ENCODE measurements around the gene AKAP1.

AKAP1 gene

GRCh38 chr17:57143361-57143760 lies 58.3 kb downstream of the AKAP1 start:
- H3K4me1 ChIP-seq, result no peaks in the 10 kb centered on the region
- H3K4me3 ChIP-seq (ENCODE audit: low read depth, low read length), result no peak overlapping the region
- H3K36me3 ChIP-seq, result no peaks in the 10 kb centered on the region
- no peaks in the 10 kb centered on the region for H3K27me3 ChIP-seq
- DNase-seq, result no peak
- H3K9me3 ChIP-seq, result no peaks in the 10 kb centered on the region
- no peak for TF ChIP-seq CTCF (IDR thresholded peaks at IDR 0.05; ENCODE audit: low read depth, low read length)

DNA sequence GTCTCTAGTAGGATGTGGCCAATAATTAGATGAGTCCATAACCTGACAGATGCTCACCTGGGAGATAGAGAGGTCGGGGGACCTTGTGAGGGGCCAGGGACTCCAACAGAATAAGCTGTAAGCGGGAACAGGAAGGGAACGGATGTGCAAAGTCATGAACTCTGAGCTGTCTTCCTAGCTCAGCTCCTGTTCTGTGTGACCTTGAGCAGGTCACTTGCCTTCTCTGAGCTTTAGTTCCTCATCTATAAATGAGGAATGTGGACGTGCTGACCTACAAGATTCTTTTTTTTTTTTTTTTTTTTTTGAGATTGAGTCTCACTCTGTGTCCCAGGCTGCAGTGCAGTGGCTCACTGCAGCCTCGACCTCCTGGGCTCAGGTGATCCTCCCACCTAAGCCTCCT lies 58.9 kb downstream of the AKAP1 start:
- Histone ChIP-seq H3K4me1 (no peaks in the 10 kb centered on the region), H3K9me3 (no peaks in the 10 kb centered on the region; the same call in 1 of the 2 replicates), H3K4me3 (ENCODE audit: low read depth, low read length) (no peak overlapping the region), H3K36me3 (no peaks in the 10 kb centered on the region), H3K27me3 (no peaks in the 10 kb centered on the region)
- DNase-seq, result no peak
- no peak for TF ChIP-seq CTCF (IDR thresholded peaks at IDR 0.05; ENCODE audit: low read depth, low read length)

DNA sequence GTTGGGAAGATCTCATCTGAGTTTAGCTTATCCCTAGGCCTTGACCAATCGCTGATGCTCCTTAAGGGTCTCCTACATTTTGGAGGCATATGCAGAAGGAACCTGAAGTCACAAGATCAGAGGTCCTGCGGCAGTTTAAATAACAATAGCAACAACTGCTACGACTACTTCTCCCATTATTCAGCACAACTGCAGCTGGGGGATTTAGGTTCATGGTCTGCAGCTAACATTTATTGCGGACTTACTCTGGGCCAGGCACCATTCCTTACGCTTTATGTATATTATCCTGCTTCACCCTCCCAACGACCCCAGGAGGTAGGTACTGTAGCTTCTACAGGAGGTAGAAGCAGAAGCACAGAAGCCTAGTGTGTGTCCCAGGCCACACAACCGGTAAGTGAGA lies 59.5 kb downstream of the AKAP1 start:
- no peak overlapping the region for H3K4me3 ChIP-seq (ENCODE audit: low read depth, low read length)
- TF ChIP-seq CTCF (IDR thresholded peaks at IDR 0.05; ENCODE audit: low read depth, low read length), result no peak

GRCh38 chr17:57145347-57145746 lies 60.3 kb downstream of the AKAP1 start:
- no peaks in the 10 kb centered on the region; the same call in 1 of the 2 replicates for H3K9me3 ChIP-seq
- H3K27me3 ChIP-seq, result no peaks in the 10 kb centered on the region
- no peak for DNase-seq
- TF ChIP-seq CTCF (IDR thresholded peaks at IDR 0.05; ENCODE audit: low read depth, low read length), result no peak
- no peaks in the 10 kb centered on the region for H3K4me1 ChIP-seq
- H3K4me3 ChIP-seq (ENCODE audit: low read depth, low read length), result no peak overlapping the region
- no peaks in the 10 kb centered on the region for H3K36me3 ChIP-seq

More for the DNA sequence above, 59.5 kb downstream of the AKAP1 start:
- no peaks in the 10 kb centered on the region for H3K27me3 ChIP-seq
- no peaks in the 10 kb centered on the region; the same call in 1 of the 2 replicates for H3K9me3 ChIP-seq
- DNase-seq, result no peak
- H3K36me3 ChIP-seq, result no peaks in the 10 kb centered on the region
- no peaks in the 10 kb centered on the region for H3K4me1 ChIP-seq

- no peak for TF ChIP-seq CTCF (IDR thresholded peaks at IDR 0.05; ENCODE audit: low read depth, low read length)
- DNase-seq, result no peak
- Histone ChIP-seq H3K4me1 (no peaks in the 10 kb centered on the region), H3K27me3 (no peaks in the 10 kb centered on the region), H3K36me3 (no peaks in the 10 kb centered on the region), H3K4me3 (ENCODE audit: low read depth, low read length) (no peak overlapping the region), H3K9me3 (peaks cover 3% of the 10 kb centered on the region; the same call in 1 of the 2 replicates)
Observed at GRCh38 chr17:57146273-57146672, 61.2 kb downstream of the AKAP1 start.

GRCh38 chr17:57151798-57152197 lies 66.8 kb downstream of the AKAP1 start:
- TF ChIP-seq CTCF (IDR thresholded peaks at IDR 0.05; ENCODE audit: low read depth, low read length), result no peak
- peaks cover 16% of the 10 kb centered on the region; the same call in 1 of the 2 replicates for H3K9me3 ChIP-seq

More at GRCh38 chr17:57151798-57152197, 66.8 kb downstream of the AKAP1 start:
- H3K4me1 ChIP-seq, result no peaks in the 10 kb centered on the region
- H3K36me3 ChIP-seq, result no peaks in the 10 kb centered on the region
- H3K4me3 ChIP-seq (ENCODE audit: low read depth, low read length), result no peak overlapping the region
- no peak for DNase-seq
- H3K27me3 ChIP-seq, result no peaks in the 10 kb centered on the region

Data from BE2C (cell line).